Liver (tissue), 9 donors: ENCODE measurements around the gene PHF2. TPM values are rescaled to one million over a fixed set of nuclear protein-coding genes. Genes with fewer than 3 reads are reported as not detected.

ENCODE experiments used
- DNase-seq: peaks from one replicate; pipeline ENCODE4 v3.0.0-alpha.2; 2017; ENCODE audit warnings: low spot score
- H3K27ac ChIP-seq, 2 donors: one replicate each; pipeline ENCODE4 v1.7.0; 2013; ENCODE audit warnings: inconsistent platforms in 2 of 2, low read length in 2 of 2, control low read depth in 1 of 2, low read depth in 1 of 2, mild to moderate bottlenecking in 1 of 2
- H3K27me3 ChIP-seq, 4 donors: one replicate each; pipeline versions ENCODE4 v1.6.1 to v1.7.0; 2013; ENCODE audit warnings: low read length in 3 of 4, inconsistent platforms in 1 of 4, mild to moderate bottlenecking in 1 of 4, moderate library complexity in 1 of 4; ENCODE audit not compliant: control insufficient read depth in 4 of 4, insufficient read depth in 4 of 4
- H3K36me3 ChIP-seq, 4 donors: one replicate each; pipeline versions ENCODE4 v1.6.1 to v1.7.0; 2013; ENCODE audit warnings: low read length in 3 of 4, mild to moderate bottlenecking in 3 of 4, low read depth in 1 of 4, moderate library complexity in 1 of 4; ENCODE audit not compliant: control insufficient read depth in 4 of 4, insufficient read depth in 3 of 4
- H3K4me1 ChIP-seq, 4 donors: one replicate each; pipeline versions ENCODE4 v1.6.1 to v1.7.0; 2013; ENCODE audit warnings: low read length in 3 of 4, mild to moderate bottlenecking in 3 of 4, moderate library complexity in 1 of 4; ENCODE audit not compliant: control insufficient read depth in 4 of 4, insufficient read depth in 4 of 4
- H3K4me3 ChIP-seq, 3 donors: one replicate each; pipeline versions ENCODE4 v1.6.1 to v1.7.0; 2013; ENCODE audit warnings: low read length in 3 of 3, control low read depth in 1 of 3, low read depth in 1 of 3, mild to moderate bottlenecking in 1 of 3
- H3K9ac ChIP-seq, 2 donors: one replicate each; pipeline ENCODE4 v1.7.0; 2013; ENCODE audit warnings: low read length in 2 of 2, mild to moderate bottlenecking in 2 of 2, moderate library complexity in 2 of 2, control low read depth in 1 of 2, low read depth in 1 of 2
- H3K9me3 ChIP-seq, 4 donors: one replicate each; pipeline versions ENCODE4 v1.6.1 to v1.7.0; 2013; ENCODE audit warnings: low read length in 3 of 4; ENCODE audit not compliant: control insufficient read depth in 4 of 4
- ATF3 ChIP-seq: IDR thresholded peaks from 2 replicates; pipeline ENCODE4 v1.6.1; 2016; ENCODE audit warnings: antibody characterized with exemption
- CTCF ChIP-seq: fragments of 150-350 bp; IDR thresholded peaks from 2 replicates; pipeline ENCODE4 v1.5.1; 2017; ENCODE audit warnings: improper control_type of control experiment, low read depth, low read length; ENCODE audit not compliant: missing input control
- EGR1 ChIP-seq, 2 donors: IDR thresholded peaks; 2 replicates each; pipeline ENCODE4 v1.6.1; 2016 to 2018; ENCODE audit warnings: antibody characterized with exemption in 2 of 2, low read depth in 2 of 2
- FOXA1 ChIP-seq: IDR thresholded peaks from 2 replicates; pipeline ENCODE4 v1.6.1; 2016; ENCODE audit warnings: antibody characterized with exemption
- FOXA2 ChIP-seq: IDR thresholded peaks from 2 replicates; pipeline ENCODE4 v1.6.1; 2016; ENCODE audit warnings: antibody characterized with exemption
- GABPA ChIP-seq, 2 donors: IDR thresholded peaks in 1 of 2; conservative IDR thresholded peaks in 1 of 2; 2 replicates each; pipeline ENCODE4 v1.6.1; 2016; ENCODE audit warnings: antibody characterized with exemption in 2 of 2, mild to moderate bottlenecking in 1 of 2, moderate library complexity in 1 of 2
- HNF4A ChIP-seq, 2 donors: conservative IDR thresholded peaks; 2 replicates each; pipeline ENCODE4 v1.6.1; 2016; ENCODE audit warnings: antibody characterized with exemption in 2 of 2, mild to moderate bottlenecking in 2 of 2
- HNF4G ChIP-seq: IDR thresholded peaks from 2 replicates; pipeline ENCODE4 v1.6.1; 2016; ENCODE audit warnings: antibody characterized with exemption
- JUND ChIP-seq, 2 donors: IDR thresholded peaks; 2 replicates each; pipeline ENCODE4 v1.6.1; 2016; ENCODE audit warnings: antibody characterized with exemption in 2 of 2
- RAD21 ChIP-seq, 2 donors: IDR thresholded peaks; 2 replicates each; pipeline ENCODE4 v1.6.1; 2016; ENCODE audit warnings: antibody characterized with exemption in 2 of 2, mild to moderate bottlenecking in 2 of 2
- RXRA ChIP-seq, 2 donors: IDR thresholded peaks; 2 replicates each; pipeline ENCODE4 v1.6.1; 2017 to 2018; ENCODE audit warnings: antibody characterized with exemption in 2 of 2, mild to moderate bottlenecking in 1 of 2
- SP1 ChIP-seq: IDR thresholded peaks from 2 replicates; pipeline ENCODE4 v1.6.1; 2018; ENCODE audit warnings: antibody characterized with exemption, mild to moderate bottlenecking
- YY1 ChIP-seq: IDR thresholded peaks from 2 replicates; pipeline ENCODE4 v1.6.1; 2016; ENCODE audit warnings: antibody characterized with exemption, mild to moderate bottlenecking
- WGBS: extraction: QIAGEN DNeasy Blood & Tissue Kit; methylation state at CpG from one replicate; pipeline ENCODE4 v1.1.7; 2013; 5-methylcytosine and 5-hydroxymethylcytosine counted together
- polyA plus RNA-seq, 2 donors: library from polyadenylated mRNA; stranded (reverse) in 1 of 2; unstranded in 1 of 2; fragments of 200-250 nt in 1 of 2; fragments of >200 nt in 1 of 2; fragmentation: Nextera tagmentation in 1 of 2; extraction: Ambion mirVana in 1 of 2; gene quantifications; one replicate each; pipeline versions ENCODE4 v1.2.1 to v1.2.3, GENCODE V29; 2013 to 2015
- total RNA-seq, 2 donors: library from RNA; depleted of rRNA; stranded (reverse); fragments of >200 nt; gene quantifications; one replicate each; pipeline ENCODE4 v1.2.3, GENCODE V29; 2014
- TF ChIP-seq, protein P1 (sequence below): IDR thresholded peaks from 2 replicates; pipeline ENCODE4 v1.6.1; 2016; ENCODE audit warnings: antibody characterized with exemption, mild to moderate bottlenecking
- donor health status: healthy.
- donor health status: healthy.
- donor health status: healthy.
- donor health status: healthy.
- donor health status: healthy.

The PHF2 gene
- total and polyA plus RNA-seq, 4 donors = 2.3 to 8.6 (median 6.7) TPM

- DNase-seq = no peak
- TF ChIP-seq ATF3 (no peak), EGR1 (IDR thresholded peaks at IDR 0.05; ENCODE audit: low read depth in 2 of 2) (no peak), SP1 (no peak)
- no peak overlapping the region for H3K9ac ChIP-seq
- no peaks in the 10 kb centered on the region for H3K4me1 ChIP-seq
- H3K9me3 ChIP-seq = peaks cover 0 to 5% (median 0%) of the 10 kb centered on the region in 4 donors
- H3K27ac ChIP-seq = no peak overlapping the region
- WGBS = 98% methylated on average over 15 of the region's 15 CpGs
- peaks cover 5 to 54% (median 29%) of the 10 kb centered on the region in 4 donors for H3K36me3 ChIP-seq
- no peaks in the 10 kb centered on the region for H3K27me3 ChIP-seq
- H3K4me3 ChIP-seq = no peak overlapping the region
Observed at GRCh38 chr9:93636172-93636661, 59.8 kb downstream of the PHF2 start.

DNA sequence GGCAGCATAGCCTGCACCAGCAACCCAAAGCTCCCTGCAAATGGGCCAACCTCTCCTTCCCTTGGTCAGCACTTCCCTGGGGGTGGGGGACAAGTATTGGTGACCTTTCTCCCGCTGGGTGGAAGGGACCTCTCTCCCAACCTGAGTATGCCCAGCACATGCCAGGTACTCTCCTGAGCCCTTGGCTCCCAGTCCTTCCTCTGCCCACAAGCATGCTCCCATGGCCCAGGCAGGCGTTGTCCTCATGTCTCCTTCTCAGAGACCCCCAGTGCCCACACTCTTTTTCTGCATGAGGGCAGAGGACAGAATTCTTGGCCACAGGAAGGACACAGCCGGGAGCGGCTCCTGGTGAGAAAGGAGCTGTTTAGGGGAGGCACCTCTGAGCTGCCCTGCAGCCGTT lies 60.3 kb downstream of the PHF2 start:
- peaks cover 0 to 5% (median 0%) of the 10 kb centered on the region in 4 donors for H3K9me3 ChIP-seq
- TF ChIP-seq YY1 (no peak), SP1 (no peak), CTCF (no peak), FOXA1 (no peak)
- H3K27me3 ChIP-seq = no peaks in the 10 kb centered on the region
- no peak overlapping the region for H3K9ac ChIP-seq
- H3K4me3 ChIP-seq = no peak overlapping the region
- 88% methylated on average over 5 of the region's 5 CpGs for WGBS
- H3K36me3 ChIP-seq = peaks cover 5 to 54% (median 28%) of the 10 kb centered on the region in 4 donors
- no peak overlapping the region for H3K27ac ChIP-seq
- H3K4me1 ChIP-seq = no peaks in the 10 kb centered on the region
- no peak for DNase-seq

GRCh38 chr9:93637886-93638285 lies 61.5 kb downstream of the PHF2 start:
- peaks cover 5 to 52% (median 26%) of the 10 kb centered on the region in 4 donors for H3K36me3 ChIP-seq
- H3K27me3 ChIP-seq = no peaks in the 10 kb centered on the region
- no peak overlapping the region for H3K9ac ChIP-seq
- 96% methylated on average over 3 of the region's 3 CpGs for WGBS
- no peak overlapping the region for H3K4me3 ChIP-seq
- no peak overlapping the region for H3K27ac ChIP-seq
- H3K4me1 ChIP-seq = no peaks in the 10 kb centered on the region
- TF ChIP-seq FOXA2 = no peak
- DNase-seq = no peak
- peaks cover 0 to 5% (median 0%) of the 10 kb centered on the region in 4 donors for H3K9me3 ChIP-seq

- Histone ChIP-seq H3K27ac (no peak overlapping the region), H3K27me3 (no peaks in the 10 kb centered on the region), H3K4me3 (no peak overlapping the region), H3K9me3 (peaks cover 0 to 5% (median 0%) of the 10 kb centered on the region in 4 donors), H3K36me3 (peaks cover 9 to 50% (median 21%) of the 10 kb centered on the region in 4 donors), H3K4me1 (no peaks in the 10 kb centered on the region), H3K9ac (no peak overlapping the region)
- DNase-seq = no peak
- 97% methylated on average over 2 of the region's 2 CpGs for WGBS
- TF ChIP-seq FOXA2 (no peak), JUND (IDR thresholded peaks at IDR 0.05) (no peak), HNF4A (conservative IDR thresholded peaks at IDR 0.05) (no peak), SP1 (no peak), GABPA (IDR thresholded peaks at IDR 0.05 in 1 of 2, conservative IDR thresholded peaks at IDR 0.05 in 1 of 2) (no peak), RXRA (IDR thresholded peaks at IDR 0.05) (no peak), HNF4G (no peak), ATF3 (no peak), RAD21 (IDR thresholded peaks at IDR 0.05) (no peak)
- TF ChIP-seq, protein P1, sequence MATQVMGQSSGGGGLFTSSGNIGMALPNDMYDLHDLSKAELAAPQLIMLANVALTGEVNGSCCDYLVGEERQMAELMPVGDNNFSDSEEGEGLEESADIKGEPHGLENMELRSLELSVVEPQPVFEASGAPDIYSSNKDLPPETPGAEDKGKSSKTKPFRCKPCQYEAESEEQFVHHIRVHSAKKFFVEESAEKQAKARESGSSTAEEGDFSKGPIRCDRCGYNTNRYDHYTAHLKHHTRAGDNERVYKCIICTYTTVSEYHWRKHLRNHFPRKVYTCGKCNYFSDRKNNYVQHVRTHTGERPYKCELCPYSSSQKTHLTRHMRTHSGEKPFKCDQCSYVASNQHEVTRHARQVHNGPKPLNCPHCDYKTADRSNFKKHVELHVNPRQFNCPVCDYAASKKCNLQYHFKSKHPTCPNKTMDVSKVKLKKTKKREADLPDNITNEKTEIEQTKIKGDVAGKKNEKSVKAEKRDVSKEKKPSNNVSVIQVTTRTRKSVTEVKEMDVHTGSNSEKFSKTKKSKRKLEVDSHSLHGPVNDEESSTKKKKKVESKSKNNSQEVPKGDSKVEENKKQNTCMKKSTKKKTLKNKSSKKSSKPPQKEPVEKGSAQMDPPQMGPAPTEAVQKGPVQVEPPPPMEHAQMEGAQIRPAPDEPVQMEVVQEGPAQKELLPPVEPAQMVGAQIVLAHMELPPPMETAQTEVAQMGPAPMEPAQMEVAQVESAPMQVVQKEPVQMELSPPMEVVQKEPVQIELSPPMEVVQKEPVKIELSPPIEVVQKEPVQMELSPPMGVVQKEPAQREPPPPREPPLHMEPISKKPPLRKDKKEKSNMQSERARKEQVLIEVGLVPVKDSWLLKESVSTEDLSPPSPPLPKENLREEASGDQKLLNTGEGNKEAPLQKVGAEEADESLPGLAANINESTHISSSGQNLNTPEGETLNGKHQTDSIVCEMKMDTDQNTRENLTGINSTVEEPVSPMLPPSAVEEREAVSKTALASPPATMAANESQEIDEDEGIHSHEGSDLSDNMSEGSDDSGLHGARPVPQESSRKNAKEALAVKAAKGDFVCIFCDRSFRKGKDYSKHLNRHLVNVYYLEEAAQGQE = no peak
Observed at GRCh38 chr9:93640027-93640426, 63.6 kb downstream of the PHF2 start.
